ENCODE data around the gene TNFRSF12A. TPM values are rescaled to one million over a fixed set of nuclear protein-coding genes. Genes with fewer than 3 reads are reported as not detected.
"Not testable (repeated sequence)": the region's sequence is repeated elsewhere in the genome, so short reads cannot be mapped to it uniquely, and the experiment has no call there.

The TNFRSF12A gene
- total RNA-seq, 1 donor from 2014 or later: 229 TPM

DNA sequence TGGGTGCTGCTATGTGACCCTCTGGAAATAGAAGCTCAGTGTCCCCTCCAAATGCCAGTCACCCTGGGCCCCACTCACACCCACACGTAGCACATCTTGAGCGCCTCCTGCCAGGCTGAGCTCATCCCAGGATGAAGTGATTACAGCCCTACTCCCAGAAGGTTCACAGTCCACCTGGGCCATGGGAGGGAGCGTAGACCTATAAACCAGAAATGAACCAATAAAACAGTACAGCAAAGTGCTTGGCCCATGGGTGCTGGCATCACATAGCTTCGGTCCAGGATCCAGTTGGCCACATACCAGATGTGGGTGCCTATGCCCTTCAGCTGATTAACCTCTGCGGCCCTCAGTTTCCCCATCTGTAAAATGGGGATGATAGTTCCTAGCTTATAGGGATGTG is 18.7 kb downstream of the TNFRSF12A start:
- DNase-seq (ENCODE audit: low spot score): no peak
- intact Hi-C loops (cut with DNase I): no loop called here

DNA sequence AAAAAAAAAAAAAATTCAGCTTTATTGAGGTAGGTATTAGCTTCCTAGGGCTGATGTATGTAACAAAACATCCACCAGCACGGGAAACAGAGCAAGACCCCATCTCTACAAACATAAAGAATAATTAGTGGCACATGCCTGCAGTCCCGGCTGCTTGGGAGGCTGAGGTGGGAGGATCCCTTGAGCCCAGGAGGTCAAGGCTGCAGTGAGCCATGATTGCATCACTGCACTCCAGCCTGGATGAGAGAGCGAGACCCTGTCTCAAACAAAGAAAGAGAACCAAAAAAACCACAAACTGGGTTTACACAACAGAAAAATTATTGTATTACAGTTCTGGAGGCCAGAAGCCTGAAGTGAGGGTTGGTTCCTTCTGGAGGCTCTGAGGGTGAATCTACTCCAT is 22.2 kb downstream of the TNFRSF12A start:
- intact Hi-C loops (cut with DNase I): no loop called here
- DNase-seq (ENCODE audit: low spot score): no peak

DNA sequence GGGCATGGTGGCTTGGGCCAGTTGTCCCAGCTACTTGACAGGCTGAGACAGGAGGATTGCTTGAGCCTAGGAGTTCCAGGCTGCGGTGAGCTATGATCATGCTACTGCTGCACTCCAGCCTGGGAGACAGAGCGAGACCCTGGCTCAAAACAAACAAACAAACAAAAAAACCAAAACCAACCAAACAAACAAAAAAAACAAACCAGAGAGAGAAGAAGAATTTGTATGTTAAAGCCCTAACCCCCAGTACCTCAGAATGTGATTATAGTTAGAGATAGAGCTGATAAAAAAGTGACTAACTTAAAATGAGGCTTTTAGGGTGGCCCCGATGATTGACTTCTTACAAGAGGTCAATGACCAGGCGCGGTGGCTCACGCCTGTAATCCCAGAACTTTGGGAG is 24.5 kb downstream of the TNFRSF12A start:
- DNase-seq (ENCODE audit: low spot score): no peak
- intact Hi-C loops (cut with DNase I): no loop called here

DNA sequence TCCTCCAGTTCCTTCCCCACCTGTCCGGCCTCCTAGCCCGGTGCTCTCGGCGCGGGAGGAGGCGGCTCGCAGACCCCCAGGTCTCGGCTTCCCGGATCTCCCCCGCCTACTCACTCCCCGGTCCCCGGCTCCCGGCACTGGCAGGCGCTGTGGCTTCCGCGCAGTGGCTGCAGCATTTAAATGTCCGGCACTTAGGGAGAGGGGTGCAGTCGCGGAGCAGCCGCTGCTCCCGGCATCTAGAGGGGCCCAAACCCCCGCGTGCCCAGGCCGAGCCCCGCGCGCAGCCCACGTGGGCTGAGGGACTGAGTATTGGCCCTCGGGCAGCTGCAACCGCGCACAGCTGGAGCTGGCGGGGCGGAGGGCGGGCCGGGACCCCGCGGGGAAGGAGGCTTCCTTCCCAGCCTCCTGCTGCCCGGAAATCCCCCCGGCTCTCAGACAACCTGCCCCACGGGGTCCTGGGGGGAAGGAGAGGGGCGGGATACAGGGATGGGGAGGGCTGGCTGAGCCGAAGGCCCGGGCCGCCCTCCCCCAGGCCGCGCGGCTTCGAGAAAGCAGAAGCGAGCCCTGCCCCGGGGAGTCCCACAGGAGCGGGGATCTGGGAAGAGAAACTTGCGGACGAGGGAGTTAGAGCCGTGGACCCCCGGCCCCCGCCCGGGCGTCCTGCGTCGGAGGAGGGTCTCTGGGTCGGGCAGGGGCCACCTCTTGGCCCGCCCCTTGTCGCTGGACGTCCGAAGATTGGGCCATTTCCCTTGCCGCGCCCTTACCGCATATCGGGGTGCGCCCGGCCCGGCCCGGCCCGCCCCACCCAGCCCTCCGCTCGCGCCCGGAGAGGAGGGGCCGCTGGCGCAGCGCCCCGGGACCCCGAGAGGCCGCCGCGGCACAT is 25.8 kb downstream of the TNFRSF12A start, which contains the start of gene MMP25:
MMP25 (plus strand) TSS at position 804 of the 883 bp plus-strand sequence. CDS start 357 bp downstream, outside the sequence.
- peak; percentile 85 for DNase-seq (ENCODE audit: low spot score)
- intact Hi-C loops (cut with DNase I): no loop called here

DNA sequence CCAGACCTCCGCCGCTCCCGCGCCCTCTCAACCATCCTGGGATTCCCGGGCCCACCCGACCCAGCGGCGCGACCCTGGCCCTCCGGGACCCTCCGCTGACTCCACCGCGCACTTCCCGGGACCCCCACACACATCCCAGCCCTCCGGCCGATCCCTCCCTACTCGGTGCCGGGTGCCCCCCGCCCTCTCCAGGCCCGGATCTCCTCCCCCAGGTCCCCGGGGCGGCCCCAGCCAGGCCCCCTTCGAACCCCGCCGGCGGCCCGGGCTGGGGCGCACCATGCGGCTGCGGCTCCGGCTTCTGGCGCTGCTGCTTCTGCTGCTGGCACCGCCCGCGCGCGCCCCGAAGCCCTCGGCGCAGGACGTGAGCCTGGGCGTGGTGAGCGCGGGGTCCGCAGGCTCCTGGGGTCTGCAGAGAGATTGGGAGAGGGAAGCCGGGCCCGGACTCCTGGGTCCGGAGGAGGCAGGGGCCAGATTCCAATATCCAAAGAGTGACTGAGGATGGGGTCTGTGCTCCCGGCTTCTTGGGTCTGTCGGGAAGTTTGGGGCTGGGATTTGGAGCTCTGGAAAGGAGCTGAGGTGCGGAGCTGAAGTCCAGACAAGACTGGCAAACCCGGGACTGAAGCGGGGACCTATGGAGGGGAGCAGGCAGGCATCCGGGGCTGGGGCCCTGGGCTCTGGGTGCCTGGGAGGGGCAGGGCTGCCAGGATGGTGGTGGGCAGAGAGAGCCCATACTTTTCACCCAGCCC is 26.6 kb downstream of the TNFRSF12A start:
- intact Hi-C loops (cut with DNase I): no loop called here
- DNase-seq (ENCODE audit: low spot score): no peak

DNA sequence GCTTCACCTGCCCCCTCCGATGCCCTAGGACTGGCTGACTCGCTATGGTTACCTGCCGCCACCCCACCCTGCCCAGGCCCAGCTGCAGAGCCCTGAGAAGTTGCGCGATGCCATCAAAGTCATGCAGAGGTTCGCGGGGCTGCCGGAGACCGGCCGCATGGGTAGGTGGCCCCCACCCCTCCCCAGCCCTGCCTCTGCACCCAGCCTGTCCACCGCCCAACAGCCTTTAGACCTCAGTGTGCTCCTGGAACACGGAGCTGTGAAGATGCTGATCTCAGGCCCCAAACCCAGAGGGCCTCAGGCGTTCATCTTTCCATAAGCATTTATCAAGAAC is 27.2 kb downstream of the TNFRSF12A start:
- DNase-seq (ENCODE audit: low spot score): no peak
- intact Hi-C loops (cut with DNase I): no loop called here

DNA sequence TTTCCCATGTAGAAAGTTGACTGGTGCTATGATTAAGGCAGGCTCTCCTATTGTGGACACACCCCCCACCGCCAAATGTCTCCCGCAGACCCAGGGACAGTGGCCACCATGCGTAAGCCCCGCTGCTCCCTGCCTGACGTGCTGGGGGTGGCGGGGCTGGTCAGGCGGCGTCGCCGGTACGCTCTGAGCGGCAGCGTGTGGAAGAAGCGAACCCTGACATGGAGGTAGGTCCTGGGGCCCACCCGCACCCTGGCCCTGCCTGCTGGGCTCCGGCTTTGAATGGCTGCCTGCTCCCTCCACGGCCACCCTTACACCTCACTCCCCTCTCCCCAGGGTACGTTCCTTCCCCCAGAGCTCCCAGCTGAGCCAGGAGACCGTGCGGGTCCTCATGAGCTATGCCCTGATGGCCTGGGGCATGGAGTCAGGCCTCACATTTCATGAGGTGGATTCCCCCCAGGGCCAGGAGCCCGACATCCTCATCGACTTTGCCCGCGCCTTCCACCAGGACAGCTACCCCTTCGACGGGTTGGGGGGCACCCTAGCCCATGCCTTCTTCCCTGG is 29.8 kb downstream of the TNFRSF12A start:
- no peak for DNase-seq (ENCODE audit: low spot score)
- intact Hi-C loops (cut with DNase I): no loop called here

DNA sequence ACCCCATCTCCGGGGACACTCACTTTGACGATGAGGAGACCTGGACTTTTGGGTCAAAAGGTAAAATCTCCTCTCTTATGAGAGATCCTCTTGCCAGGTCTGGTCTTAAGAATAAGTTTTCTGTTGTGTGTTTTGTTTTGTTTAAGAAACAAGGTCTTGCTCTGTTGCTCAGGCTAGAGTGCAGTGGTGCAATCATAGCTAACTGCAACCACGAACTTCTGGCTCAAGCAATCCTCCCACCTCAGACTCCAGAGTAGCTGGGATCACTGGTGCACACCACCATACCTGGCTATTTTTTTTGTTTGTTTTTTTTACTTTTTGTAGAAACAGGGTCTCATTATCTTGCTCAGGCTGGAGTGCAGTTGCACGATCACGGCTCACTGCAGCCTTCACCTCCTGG is 30.3 kb downstream of the TNFRSF12A start:
- DNase-seq (ENCODE audit: low spot score): no peak
- intact Hi-C loops (cut with DNase I): no loop called here

DNA sequence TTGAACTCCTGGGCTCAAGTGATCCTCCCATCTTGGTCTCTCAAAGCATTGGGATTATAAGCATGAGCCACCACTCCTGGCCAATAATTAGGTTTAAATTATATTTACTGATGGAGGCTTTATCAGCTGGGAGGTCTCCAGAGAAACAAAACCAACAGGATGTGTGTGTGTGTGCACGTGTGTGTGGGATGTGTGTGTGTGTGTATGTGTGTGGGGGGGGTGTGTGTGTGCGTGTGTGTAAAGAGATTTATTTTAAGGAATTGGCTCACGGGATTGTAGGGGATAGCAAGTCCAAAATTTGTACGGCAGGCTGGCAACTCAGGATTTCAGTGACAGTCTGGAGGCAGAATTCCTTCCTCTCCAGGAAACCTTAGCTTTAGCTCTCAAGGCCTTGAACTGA is 30.8 kb downstream of the TNFRSF12A start:
- no peak for DNase-seq (ENCODE audit: low spot score)
- intact Hi-C loops (cut with DNase I): no loop called here

DNA sequence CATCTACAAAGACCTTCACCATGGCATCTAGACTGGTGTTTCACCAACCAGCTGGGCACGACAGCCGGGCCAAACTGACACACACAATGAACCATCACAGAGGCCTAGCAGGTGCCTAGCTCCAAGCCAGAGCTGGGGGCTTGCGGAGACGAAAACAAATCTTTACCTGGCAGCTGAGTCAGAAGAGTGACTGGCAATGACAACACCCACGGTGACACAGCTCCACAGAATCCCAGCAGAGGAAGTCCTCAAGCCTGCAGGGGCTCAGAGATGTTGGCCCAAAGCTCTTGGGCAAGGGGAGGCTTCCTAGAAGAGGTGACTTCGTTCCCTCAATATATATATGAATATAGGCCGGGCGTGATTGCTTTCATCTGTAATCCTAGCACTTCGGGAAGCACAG is 31.3 kb downstream of the TNFRSF12A start:
- intact Hi-C loops (cut with DNase I): no loop called here
- DNase-seq (ENCODE audit: low spot score): no peak

DNA sequence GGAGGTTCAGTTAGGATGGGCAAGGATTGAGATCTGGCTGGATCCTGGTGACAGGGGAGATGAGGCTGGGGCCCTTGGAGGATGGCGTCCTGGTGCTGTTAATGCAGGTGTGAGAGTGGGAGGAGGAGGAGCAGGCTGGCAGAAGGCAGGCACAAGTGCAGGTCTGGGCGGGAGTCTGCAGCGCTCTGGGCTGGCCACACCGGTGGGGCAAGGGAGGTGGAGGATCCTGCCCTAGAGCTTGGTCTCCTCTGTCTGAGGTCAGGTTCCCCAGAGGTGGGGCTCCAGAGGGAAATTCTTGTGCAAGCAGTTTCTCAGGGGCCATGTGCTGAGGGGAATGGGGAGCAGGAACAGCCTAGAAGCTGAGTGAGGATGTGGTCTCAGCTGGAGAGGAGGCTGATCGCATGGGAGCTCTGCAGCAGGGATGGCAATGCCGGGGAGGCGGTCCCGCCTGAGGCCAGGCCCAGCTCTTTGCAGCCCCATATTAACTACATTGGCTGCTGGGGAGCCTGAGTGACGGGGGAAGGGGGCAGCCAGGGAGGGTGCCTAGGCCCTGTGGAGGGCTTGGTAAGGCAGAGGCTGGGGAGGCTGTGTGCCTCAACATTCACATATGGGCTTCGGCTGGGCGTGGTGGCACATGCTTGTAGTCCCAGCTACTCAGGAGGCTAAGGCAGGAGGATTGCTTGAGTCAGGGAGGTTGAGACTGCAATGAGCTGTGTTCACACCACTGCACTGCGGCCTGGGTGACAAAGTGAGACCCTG is 32.6 kb downstream of the TNFRSF12A start:
- DNase-seq (ENCODE audit: low spot score); intact Hi-C loops (cut with DNase I): not testable (repeated sequence)

DNA sequence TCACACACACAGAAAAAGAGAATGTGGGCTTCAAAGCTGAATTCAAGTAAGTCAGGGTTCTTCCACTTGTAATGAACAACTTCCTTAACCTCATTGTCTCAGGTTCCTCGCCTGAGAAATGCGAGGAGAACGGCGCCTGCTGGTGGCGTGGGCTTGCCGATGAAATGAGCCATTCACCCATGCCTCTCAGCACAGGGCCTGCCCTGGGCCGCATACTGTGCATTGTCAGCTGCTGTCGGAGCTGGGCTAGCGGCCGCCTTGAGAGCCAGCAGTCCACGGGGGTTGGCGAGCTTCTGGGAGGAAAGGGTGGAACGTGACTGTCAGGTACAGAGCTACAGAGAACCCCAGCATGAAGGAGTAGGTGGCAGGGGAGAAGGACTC is 33.2 kb downstream of the TNFRSF12A start:
- DNase-seq (ENCODE audit: low spot score); intact Hi-C loops (cut with DNase I): not testable (repeated sequence)

DNA sequence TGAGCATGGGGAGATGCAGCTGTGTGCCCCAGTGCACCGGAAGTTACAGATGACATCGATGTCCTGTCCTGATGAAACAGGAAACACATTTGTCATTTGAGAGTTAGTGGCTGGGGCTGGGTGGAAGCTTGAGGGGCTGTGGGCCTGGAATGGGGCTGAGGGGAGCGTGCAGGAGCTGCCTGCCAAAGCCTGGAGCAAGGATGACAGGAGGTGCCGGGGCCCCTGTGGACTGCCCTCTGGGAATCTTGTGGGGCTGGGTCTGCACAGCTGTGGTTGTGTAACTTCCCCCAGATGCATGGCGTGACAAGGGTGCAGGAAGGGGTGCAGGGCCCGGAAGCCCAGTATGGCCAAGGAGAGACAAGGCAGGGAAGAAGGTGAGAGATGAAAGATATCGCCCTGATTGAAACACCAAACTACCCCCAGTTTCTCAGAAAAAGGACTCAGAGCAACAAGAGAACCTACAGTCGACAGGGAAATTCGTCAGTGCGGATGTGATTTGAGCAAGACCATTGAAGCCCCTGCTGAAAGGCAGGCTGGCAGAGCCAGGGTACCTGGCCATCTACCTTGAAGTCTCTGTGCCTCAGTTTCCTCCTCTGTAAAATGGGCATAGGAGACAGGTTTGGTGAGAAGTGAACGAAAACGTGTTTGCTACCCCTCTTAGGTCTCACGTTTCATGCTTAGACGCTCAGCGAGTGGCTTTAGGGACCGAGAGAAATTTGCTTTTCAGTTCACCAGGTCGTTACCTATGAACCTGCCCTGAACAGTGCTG is 35.0 kb downstream of the TNFRSF12A start:
- intact Hi-C loops (cut with DNase I): loop anchor here (5.0 kb wide), 1 partner anchor 112 kb away; no protein-coding TSS in a partner anchor
- peak; percentile 86 for DNase-seq (ENCODE audit: low spot score)

DNA sequence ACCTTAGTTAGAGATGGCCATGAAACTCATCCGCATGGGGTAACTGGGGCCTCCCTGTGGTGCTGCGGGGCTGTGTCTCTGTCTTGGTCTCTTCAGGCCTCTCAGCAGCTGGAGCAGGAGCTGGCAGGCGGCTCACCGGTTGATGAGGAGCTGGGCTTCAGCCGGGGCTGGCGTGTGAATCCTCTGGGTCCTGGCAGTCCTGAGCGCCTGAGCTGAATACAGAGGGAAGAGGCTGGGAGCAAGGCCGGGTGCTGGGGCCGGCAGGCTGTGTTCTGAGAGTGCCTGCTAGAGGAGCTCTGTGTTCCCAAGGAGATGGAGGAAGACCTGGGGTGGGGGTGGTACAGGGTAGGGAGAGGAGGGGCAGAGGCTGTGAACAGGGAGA is 35.6 kb downstream of the TNFRSF12A start:
- not testable (repeated sequence) for DNase-seq (ENCODE audit: low spot score)
- intact Hi-C loops (cut with DNase I): loop anchor here (5.0 kb wide), 1 partner anchor 112 kb away; no protein-coding TSS in a partner anchor

DNA sequence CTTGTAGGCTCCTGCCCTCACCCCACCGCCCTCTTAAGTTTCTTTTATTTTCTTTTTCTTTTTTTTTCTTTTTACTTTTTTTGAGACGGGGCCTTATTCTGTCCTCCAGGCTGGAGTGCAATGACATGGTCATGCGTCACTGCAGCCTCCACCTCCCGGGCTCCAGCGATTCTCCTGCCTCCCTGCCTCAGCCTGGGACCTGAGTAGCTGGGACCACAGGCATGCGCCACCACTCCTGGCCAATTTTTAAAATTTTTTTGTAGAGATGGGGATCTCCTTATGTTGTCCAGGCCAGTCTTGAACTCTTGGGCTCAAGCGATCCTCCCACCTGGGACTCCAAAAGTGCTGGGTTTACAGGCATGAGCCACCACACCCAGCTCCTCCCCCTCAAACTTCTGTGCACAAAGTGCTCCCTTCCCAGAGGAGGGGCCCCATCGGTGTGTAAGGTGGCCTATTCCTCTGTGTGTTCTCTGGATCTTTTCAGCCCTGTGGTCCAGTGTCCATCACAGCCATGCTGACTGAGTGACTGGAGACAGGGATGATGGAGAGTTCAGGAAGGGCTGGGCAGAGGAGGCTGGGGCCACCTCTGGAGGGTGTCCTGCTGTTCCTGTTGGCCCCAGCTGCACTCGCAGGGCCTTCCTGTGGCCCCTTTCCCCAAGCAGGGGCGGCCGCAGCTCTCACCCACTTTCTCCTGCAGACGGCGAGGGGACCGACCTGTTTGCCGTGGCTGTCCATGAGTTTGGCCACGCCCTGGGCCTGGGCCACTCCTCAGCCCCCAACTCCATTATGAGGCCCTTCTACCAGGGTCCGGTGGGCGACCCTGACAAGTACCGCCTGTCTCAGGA is 36.4 kb downstream of the TNFRSF12A start:
- no peak for DNase-seq (ENCODE audit: low spot score)
- intact Hi-C loops (cut with DNase I): loop anchor here (5.0 kb wide), 1 partner anchor 111 kb away; no protein-coding TSS in a partner anchor

DNA sequence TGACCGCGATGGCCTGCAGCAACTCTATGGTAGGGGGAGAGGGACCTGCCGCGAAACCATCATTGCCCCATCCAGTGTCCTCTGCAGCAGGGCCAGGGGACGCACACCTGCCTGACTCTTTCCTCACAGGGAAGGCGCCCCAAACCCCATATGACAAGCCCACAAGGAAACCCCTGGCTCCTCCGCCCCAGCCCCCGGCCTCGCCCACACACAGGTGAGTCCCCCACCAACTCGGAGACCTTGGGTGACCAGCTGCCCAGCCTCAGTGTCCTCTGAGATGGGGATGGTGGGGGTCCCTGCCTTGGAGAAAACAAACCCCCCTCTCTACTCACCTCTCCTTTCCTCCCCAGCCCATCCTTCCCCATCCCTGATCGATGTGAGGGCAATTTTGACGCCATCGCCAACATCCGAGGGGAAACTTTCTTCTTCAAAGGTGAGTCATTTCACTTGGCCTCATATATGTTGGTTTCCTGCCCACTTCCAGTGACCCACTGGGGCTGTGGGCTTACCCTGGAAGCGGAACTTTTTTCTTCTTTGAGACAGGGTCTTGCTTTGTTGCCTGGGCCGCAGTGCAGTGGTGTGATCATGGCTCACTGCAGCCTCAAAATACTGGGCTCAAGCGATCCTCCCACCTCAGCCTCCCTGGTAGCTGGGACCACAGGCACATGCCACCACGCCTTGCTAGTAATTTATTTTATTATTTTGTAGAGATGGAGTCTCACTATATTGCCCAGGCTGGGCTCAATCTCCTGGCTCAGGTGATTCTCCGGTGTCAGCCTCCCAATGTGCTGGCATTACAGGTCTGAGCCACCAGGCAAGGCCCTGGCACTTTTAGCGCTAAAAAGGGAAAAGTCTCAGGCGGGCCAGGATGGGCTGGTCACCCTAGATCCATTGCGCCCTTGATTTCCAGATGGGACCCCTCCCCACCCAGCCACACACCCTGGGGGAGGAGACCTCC is 37.3 kb downstream of the TNFRSF12A start:
- no peak for DNase-seq (ENCODE audit: low spot score)
- intact Hi-C loops (cut with DNase I): loop anchor here (2.0 to 5.0 kb wide), 2 partner anchors 71 to 110 kb away; no protein-coding TSS in a partner anchor
